ENCODE results near the gene PLEKHH1.

Gene PLEKHH1

GRCh38 chr14:67532998-67533753 lies at the start of gene PLEKHH1:
PLEKHH1 (plus strand) TSS chr14:67533290; CDS start chr14:67541868, 8,578 bp downstream.
- DNase-seq (ENCODE audit: low read depth) = peak; percentile 18

- no peak for DNase-seq (ENCODE audit: low read depth)
Measured at GRCh38 chr14:67483579-67484285, 49.4 kb upstream of the PLEKHH1 start.

DNA sequence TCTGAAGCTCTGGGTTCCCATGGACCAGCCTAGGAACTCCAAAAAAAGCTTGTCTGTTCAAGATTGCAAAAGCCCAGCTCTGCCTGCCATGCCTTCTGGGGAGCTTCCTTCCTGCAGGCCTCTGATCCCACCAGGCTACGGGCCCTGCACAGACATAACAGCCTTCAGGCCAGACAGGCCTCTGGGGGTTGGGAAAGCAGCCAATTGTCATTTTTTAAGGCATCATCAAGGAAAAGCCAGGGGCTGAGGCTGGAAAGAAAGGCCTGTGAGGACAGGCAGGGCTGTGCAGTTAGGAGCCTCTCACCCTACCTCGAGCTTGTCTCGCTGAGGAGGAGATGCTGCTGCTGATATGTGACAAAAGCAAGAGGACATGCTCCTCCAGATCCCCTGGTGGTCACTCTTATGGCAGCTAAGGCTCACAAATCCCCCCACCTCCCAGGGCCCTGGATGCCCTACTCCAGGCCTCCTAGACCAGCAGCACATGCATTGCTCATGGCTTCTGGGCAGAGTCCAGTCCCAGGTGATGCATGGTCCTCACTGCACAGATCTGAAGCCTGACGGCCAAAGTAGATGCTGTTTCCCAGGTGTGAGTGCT lies 47.5 kb upstream of the PLEKHH1 start:
- no peak for DNase-seq (ENCODE audit: low read depth)

DNA sequence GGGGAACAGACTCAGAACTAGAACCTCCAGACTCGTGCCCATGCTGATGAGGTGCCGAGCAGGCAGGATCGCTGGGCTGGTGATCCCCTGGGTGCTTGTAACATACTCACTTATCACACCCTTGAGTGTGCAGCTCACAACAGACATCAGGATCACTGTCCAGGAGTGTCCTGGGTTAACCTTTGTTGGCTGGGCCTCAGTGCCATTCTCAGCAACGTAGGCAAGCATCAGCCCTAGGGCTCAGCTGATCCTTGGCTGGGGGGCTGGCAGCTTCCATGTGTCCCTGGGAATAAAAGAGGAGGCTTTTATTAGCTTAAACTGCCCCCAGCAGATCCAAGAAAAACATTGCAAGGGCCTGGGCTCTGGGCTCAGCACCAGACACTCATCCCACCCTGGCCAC lies 46.2 kb upstream of the PLEKHH1 start:
- no peak for DNase-seq (ENCODE audit: low read depth)

GRCh38 chr14:67487332-67487731 lies 45.8 kb upstream of the PLEKHH1 start:
- DNase-seq (ENCODE audit: low read depth) = no peak

DNA sequence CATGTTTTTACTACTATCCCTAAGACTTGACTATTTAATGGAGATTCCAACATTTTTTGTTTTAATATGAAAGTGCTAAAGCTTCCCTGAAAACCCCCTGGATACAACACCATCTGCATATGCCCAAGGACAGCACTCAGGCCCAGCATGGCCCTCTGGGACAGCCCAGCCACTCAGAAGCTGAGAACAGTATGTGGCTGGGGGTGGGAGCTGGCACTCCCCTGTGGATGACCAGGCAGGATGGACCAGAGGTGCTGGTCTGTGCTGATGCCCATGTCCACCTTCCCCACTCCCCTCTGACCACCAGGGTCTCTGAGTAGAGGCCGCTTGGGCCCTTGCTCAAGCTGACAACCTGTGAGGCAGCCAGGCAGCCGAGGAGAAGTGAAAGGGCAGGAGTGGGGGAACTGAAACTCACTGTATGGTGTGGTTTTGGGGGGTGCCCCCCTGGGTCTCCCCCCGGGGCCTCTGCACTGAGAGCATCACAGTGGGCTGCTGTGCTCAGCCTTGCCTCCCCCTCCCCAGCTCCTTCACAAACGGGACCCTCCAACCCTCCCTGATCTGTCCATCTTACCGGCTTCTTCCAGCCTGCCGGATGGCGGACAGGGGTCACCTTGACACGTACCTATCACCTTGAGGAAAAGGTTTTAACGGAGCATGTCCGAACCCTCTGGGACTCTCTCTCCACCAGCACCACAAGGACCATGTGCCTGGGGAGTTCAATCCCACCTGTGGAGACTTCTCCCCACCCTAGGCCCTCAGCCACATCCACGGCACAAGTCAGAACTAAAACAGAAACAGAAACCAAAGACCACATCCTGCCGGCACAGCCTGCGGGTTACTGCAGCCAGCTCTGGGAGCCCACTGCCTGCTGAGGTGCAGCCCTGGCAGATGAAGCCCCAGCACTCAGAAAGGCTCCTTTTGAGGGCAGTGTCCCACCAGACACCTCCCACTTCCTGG lies 44.9 kb upstream of the PLEKHH1 start, which contains the start of gene TMEM229B:
Gene TMEM229B (minus strand): TSS at position 785 of the 957 bp plus-strand sequence. CDS start 14,798 bp downstream, outside the sequence.
- no peak for DNase-seq (ENCODE audit: low read depth)

DNA sequence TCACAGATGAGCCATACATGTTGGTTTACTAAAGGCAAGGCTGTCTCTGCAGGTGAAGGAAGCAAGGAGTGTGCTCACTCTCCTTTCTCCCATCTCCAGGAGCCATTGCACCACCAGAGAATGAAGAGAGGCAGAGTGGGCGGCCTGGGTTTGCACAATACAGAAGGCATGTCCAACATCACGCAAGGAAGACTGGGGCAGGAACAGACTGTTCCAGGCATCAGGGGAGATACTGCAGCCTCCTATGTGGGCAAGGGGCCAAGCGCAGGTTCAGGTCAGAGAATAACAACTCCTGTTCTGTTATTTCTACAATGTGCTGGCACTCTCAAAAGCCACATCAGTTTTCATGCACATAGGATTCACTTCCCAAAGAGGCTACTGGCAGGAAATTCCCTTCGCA lies 42.9 kb upstream of the PLEKHH1 start:
- no peak for DNase-seq (ENCODE audit: low read depth)

DNA sequence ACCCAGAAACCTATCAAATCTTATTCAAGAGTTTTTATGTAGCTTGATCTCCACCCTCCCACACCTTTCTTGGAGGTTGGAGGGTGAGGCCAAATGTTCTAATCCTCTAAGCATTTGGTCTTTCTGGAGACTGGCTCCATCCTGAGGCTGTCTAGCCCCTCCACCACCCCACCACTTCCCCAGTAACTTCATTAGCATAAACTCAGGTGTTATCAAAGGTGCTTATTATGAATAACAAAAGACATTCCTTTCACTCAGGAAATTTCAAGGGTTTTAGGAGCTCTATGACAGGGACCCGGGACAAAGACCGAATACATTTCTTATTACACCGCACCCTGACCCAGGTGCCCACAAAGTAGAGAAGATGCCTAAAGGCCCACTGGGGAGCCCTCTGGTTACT lies 41.8 kb upstream of the PLEKHH1 start:
- no peak for DNase-seq (ENCODE audit: low read depth)

DNA sequence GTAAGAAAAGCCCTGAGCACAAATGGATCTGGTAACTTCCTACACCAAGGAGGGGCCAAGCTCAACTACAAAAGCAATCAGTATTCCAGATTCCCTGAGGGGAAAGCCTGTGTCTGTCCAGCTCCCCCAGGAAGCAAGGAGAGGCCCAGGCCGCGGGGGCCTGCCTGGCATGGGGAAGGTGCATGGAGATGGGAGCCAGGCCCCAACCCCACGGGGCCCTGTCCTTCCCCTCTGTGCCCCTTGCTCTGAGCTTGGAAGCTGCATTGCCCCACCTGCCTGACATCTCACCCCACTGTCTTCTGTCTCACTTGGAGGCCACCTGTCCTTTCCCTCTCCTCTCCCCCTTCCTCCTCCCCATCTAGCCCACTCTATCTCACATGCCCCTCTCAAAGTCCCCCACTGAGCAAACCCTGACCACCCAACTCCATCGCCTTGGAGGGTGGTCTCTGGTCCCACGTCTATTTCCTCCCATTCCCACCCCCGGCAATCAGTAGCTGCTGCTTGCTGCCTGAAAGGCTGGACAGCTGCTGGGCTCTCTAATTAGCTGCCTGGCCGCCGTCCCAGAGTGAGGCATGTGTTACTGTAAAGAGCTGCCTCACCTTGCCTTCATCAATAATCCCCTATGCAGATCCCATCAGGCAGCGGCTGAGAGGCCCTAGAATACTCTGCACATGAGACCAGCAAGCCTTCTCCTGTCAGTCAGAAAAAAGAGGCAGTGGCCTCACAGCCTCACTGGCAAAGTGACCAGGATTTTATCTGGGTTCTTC lies 41.2 kb upstream of the PLEKHH1 start:
- DNase-seq (ENCODE audit: low read depth) = no peak

DNA sequence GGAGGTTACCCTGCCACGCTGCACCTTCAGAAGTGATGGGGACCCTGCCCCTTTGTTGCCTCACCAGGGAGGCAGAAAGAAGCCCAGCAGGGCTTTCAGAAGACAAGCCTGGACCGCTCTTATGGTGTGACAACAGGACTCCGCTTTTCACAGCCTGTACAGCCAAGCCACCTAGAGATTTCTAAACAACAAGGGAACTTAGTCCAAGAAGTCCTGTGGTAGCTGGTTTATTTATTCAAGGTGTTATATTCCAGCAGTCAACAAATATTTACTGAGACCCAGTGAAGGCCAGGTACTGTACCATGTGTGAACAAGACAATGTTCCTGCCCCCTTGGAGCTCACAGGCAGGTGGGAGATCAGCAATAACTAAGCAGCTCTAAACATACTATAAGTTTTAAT lies 40.6 kb upstream of the PLEKHH1 start:
- DNase-seq (ENCODE audit: low read depth) = no peak

DNA sequence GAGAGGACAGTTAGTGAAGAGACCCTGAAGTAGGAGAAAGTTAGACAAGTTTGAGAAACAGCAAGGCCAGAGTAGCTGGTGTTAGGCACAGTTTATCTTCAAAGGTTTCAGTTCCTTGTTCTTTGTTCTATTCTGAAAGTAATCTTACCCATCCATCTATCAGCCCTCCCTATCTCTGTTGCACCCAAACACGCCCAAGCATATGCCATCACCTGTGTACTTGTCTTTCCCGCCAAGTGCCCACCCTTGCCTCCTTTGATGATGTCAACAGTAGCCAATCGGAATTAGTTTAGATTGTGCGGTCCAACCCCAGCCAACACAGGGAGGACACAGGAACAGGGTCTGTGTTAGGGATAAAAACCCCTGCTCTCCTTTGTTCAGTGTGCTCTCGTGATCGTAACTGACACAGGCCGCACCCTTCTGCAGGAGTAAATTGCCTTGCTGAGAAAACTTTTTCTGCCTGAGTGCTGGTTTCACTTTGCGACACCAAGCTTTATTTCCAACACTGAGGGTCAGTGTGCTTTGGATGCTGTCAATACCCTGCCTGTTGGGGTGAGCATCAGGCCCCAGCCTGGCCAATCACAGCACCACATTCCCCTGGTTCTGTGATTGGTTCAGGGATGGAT lies 39.9 kb upstream of the PLEKHH1 start:
- DNase-seq (ENCODE audit: low read depth) = no peak

DNA sequence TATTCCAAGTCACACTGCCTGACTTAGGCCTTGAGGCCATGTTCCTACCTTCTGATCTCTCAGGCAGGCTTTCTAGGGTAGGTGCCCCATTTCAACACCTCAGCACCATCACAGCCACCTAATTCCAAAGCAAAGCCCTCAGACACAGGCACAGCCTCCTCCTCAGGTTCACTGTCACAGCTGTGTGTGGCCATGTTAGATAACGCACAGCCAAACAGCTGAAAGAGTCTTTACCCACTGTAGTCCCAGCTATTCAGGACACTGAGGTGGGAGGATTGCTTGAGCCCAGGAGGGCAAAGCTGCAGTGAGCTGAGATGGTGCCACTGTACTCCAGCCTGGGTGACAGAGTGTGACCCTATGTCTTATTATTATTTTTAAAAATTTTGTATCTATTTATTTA lies 37.3 kb upstream of the PLEKHH1 start:
- no peak for DNase-seq (ENCODE audit: low read depth)

DNA sequence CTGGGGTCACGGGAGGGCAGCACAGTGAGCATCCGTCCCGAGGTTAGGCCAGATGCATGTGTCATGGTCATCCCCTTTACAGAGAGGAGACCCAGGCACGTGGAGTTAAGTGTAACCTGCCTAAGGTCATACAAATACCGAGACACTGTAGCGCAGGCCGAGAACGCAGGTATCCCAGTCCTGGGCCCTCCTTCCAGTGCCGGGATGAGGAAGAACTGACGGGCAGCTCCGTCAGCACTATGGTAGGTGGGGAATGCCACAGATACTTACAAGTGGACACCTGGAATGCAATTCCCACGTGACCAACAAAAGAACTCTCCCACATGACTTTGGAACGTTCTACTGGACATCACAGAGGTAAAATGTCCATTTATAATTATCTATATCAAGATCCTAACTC lies 35.9 kb upstream of the PLEKHH1 start:
- DNase-seq (ENCODE audit: low read depth) = no peak

- no peak for DNase-seq (ENCODE audit: low read depth)
Measured at GRCh38 chr14:67497716-67498115, 35.4 kb upstream of the PLEKHH1 start.

GRCh38 chr14:67500981-67501380 lies 32.1 kb upstream of the PLEKHH1 start:
- no peak for DNase-seq (ENCODE audit: low read depth)

DNA sequence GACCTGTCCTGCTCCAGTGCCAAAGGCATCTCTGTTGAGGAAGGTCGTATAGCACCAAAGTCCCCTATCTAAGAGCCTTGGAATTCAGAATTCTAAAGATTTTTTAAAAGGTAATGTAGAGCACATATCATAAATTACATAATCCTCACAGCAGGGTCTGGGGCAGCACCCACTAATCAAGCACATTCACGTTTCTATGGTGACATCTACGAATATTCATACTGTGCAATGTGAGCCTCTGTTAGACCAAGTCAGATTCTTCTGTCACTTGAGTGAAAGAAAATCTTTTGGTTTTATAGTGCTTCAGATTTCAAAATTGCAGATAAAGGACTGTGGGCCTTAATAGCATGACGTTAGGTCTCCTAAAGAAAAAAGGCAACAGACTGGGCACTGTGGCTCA lies 31.4 kb upstream of the PLEKHH1 start:
- no peak for DNase-seq (ENCODE audit: low read depth)

DNA sequence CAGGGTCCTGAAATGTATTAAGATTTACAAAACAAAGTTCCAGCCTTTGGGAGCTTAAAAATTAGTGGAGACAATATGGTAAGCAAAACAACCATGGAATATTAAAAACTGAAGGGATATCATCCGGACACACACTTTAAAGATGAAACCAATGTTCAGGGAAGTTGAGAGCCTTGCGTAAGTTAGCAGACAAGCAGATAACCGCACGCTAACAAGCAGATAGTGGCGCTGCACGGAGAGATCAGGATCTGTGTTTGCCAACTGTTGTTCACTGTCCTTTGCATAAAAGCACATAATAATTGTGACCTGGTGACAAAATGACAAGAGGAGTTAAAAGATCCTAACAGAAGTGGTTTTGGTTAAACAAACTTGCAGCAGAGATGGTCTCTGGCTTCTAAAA lies 30.2 kb upstream of the PLEKHH1 start:
- no peak for DNase-seq (ENCODE audit: low read depth)

DNA sequence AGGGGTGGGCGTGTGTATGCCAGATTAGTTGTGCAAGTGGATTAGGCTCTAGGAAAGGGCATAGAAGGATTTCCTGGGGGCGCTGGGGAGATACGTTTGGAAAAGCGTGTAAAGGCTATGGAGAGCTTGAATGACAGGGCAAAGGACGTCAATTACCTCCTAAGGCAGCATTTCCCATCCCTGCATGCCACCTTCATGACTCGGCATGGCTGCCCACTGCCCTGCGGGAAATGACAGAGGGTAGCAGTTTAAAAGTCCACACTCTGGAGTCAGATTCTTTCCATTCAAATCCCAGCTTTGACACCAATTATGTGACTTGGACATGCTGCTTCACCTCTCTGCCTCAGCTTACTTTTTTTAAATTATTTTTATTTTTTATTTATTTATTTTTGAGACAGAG lies 29.8 kb upstream of the PLEKHH1 start:
- DNase-seq (ENCODE audit: low read depth) = no peak

DNA sequence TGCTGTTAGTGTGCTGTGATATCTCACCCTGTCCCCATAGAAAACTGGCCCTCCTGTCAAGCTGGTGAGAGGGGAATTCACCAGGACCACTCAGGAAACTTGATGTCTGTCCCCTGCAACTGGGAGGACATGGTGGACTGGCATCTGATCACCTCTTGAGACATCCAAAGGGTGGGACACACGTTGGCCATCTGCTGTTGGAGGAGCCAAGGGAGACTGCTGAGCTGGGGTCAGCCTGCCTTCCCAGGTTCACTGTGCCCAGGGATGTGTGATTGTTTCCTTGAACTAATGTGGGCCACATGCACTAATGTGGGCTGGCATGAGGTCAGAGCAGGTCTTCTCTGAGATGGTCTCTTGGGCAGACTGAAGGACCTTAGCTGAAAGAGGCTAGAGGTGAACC lies 27.8 kb upstream of the PLEKHH1 start:
- DNase-seq (ENCODE audit: low read depth) = no peak

DNA sequence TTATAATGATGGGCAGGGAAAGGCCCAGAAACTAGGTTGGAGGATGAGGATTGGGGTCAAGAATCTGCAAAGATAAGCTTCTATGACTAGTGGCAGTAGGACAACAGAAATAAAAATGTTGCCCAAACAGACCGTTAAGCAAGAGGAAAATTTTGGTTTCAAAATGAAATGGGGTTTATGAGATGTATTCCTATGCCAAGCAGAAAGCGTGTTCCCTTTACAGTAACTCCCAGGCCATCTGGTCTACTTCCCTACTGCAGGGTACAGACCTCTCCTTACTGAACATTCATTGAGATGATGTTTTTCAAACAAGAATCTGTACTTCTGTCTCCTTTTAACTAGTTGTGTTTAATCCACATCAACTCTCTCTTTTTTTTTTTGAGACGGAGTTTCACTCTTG lies 24.1 kb upstream of the PLEKHH1 start:
- DNase-seq (ENCODE audit: low read depth) = no peak

DNA sequence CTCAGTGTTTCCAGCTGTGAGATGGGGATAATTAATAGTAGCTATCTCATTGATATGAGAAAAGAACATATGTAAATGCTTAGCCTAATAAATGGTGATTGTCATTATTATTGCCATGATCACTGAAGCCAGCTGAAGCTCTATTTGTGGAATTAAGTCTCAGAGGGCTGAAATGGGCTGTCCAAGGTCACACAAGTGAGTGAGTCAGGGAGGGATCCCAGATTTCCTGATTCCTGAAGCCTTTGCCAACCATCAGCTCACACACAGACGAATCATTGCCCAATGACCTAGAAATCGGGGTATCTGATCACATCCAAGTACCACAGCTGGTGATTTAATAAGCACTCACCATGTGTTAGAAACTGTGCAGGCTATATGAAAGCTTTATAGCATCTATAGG lies 23.0 kb upstream of the PLEKHH1 start:
- DNase-seq (ENCODE audit: low read depth) = no peak

All from HS-5 (cell line).